ENCODE measurements around the gene RAB24.

GRCh38 chr5:177336112-177336511 is 32.6 kb upstream of the RAB24 start:
- TF ChIP-seq, protein P1, sequence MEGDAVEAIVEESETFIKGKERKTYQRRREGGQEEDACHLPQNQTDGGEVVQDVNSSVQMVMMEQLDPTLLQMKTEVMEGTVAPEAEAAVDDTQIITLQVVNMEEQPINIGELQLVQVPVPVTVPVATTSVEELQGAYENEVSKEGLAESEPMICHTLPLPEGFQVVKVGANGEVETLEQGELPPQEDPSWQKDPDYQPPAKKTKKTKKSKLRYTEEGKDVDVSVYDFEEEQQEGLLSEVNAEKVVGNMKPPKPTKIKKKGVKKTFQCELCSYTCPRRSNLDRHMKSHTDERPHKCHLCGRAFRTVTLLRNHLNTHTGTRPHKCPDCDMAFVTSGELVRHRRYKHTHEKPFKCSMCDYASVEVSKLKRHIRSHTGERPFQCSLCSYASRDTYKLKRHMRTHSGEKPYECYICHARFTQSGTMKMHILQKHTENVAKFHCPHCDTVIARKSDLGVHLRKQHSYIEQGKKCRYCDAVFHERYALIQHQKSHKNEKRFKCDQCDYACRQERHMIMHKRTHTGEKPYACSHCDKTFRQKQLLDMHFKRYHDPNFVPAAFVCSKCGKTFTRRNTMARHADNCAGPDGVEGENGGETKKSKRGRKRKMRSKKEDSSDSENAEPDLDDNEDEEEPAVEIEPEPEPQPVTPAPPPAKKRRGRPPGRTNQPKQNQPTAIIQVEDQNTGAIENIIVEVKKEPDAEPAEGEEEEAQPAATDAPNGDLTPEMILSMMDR (IDR thresholded peaks at IDR 0.05; ENCODE audit: poor library complexity), result peak; percentile 13
- no peak for TF ChIP-seq EZH2phosphoT487 (IDR thresholded peaks at IDR 0.05; ENCODE audit: low read depth, severe bottlenecking, unreplicated experiment)
